GM21576 (cell line): ENCODE results near the gene SERPINB10.

Experiments used
- ATAC-seq: cut with Tn5 transposase; IDR thresholded peaks from one replicate; pipeline ENCODE4 v1.9.1; 2021; ENCODE audit warnings: mild to moderate bottlenecking, moderate library complexity; ENCODE audit not compliant: unreplicated experiment

Gene SERPINB10

GRCh38 chr18:63977040-63977439 is 69.3 kb downstream of the SERPINB10 start:
- no peak for ATAC-seq

DNA sequence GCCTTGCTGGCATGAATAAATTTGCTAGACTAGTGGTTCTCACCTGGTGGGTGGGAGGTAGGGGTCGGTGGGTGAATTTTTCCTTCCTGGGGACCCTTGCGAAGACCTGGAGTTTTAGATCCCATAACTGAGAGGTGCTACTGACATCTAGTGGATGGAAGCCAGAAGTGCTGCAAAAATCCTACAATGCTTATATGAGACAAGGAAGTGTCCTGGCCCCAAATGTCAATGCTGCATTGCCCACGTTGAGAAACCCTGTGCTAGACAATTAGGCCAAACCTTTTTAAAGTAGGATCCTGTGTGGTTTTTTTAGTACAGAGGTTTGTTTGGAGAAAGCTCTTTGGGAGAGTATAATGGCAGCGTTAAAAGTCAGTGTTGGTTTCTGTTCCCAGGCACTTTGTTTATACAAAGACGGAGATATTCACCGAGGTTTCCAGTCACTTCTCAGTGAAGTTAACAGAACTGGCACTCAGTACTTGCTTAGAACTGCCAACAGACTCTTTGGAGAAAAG is 71.7 kb downstream of the SERPINB10 start:
- ATAC-seq, result peak; percentile 70

GRCh38 chr18:63980027-63980426 is 72.3 kb downstream of the SERPINB10 start:
- no peak for ATAC-seq

- ATAC-seq, result no peak
Measured at GRCh38 chr18:63980896-63981460, 73.2 kb downstream of the SERPINB10 start.

DNA sequence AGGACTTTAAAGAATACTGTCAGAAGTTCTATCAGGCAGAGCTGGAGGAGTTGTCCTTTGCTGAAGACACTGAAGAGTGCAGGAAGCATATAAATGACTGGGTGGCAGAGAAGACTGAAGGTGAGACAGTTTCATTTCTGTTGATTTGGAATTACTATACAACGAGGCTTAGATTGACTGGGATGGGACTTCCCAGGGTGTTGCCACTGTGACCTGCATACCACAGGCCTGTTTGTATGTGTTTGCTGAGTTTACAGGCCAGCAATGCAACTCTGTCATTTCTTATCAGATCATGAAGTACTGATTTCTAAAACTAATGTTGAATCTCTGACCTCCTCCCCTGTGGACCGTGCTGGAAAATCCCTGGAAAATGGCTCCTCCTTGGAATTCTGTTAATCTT is 74.0 kb downstream of the SERPINB10 start:
- no peak for ATAC-seq

GRCh38 chr18:63982361-63982760 is 74.6 kb downstream of the SERPINB10 start:
- ATAC-seq, result no peak
